ENCODE data around the gene AOC1.

Gene AOC1

DNA sequence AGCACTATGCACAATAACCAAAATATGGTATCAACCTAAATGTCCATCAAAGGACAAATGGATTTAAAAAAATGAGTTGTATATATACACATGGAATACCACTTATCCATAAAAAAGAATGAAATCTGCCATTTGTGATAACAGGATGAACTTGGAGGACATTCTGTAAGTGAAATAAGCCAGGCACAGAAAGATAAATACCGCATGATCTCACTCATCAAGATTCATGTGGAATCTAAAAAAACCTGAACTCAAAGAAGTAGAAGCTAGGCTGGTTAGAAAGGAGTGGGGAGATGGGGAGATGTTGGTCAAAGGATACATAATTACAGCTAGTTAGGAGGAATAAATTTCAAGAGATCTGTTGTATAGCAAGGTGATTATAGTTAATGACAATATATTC lies 17.3 kb upstream of the AOC1 start:
- DNase-seq, result no peak

DNA sequence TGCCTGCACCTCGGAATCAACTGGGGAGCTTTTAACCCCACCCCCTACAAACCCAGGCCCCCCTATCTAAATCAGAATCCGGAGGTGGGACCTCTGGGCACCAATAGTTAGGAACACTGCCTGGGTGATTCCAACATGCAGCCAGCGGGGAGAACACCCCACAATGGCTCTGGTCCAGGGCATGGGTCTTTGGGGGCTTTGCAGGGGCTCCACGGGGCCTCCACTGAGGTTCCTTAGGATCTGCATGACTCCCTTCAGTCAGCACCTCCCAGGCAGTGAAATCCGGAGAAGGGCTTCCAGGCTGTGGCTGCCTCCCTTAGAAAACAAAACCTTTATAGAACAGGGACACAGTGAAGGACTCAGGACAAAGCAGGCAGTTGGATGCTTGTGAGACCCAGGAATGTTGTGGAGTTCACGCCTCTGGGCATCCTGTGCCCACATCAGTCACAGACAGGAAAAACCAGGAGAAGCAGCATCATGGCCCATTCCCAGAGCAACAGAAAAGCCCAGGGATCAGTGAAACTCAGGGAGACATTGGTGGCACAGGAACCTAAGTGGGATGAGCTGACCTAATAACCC lies 16.5 kb upstream of the AOC1 start:
- no peak for DNase-seq

DNA sequence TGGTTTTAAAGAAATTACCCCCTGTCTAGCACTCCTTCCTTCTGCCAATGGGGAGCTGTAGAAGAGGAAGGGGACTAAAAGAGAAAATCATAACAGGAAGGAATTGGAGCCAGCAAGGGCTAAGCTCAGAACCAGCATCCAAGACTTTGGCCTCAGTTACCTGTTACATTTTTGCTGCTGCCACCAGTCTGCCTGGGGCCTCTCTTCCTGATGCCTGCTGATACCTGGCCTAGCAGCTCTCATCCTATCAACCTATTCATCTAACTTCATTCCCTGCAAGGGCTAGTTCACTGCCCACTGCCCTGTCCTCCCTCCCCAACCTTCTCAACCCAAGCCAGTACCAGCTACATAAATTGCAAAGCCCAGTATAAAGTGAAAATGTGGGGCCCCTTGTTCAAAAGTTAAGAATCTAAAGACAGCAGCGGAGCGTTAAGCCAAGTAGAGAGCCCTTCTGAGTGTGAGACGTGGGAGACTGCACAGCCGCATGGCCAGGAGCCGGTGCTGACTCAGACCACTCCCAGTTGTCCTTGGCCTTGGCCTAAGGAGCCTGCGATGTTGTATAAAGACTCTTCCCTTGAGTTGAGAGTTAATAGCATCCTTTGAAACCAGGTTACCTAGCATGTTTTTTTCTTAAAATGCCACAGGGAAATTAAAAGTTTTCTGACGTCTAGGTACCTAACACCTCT lies 13.2 kb upstream of the AOC1 start:
- no peak for DNase-seq

GRCh38 chr7:150842018-150842417 lies 10.3 kb upstream of the AOC1 start:
- no peak for DNase-seq

DNA sequence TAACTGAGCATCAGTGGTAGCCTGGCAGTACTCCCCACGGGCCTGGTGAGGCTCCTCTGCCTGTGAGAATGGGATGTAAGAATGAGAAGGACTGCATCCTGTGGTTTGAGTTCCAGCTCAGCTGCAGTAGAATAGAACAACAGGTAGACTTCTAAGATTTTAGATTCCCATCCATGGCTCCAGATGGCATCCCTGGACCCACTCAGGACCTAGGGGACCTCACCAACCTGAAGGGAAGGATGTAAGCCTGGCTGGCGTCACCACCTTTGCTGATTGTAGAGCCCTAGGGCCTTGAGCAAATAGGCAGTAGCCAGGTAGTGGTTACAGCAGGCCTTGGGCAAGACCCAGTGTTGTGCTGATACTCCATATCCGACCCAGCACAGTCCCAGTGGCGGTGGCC lies 9.6 kb upstream of the AOC1 start:
- no peak for DNase-seq

GRCh38 chr7:150845421-150845861 lies 6.9 kb upstream of the AOC1 start:
- DNase-seq, result no peak

GRCh38 chr7:150846291-150847115 lies 5.8 kb upstream of the AOC1 start:
- DNase-seq, result no peak

- no peak for DNase-seq
Observed at GRCh38 chr7:150847536-150847935, 4.8 kb upstream of the AOC1 start.

GRCh38 chr7:150848111-150848510 lies 4.2 kb upstream of the AOC1 start:
- DNase-seq, result no peak

- no peak for DNase-seq
Observed at GRCh38 chr7:150848561-150849115, 3.7 kb upstream of the AOC1 start.

GRCh38 chr7:150849204-150849775 lies 3.0 kb upstream of the AOC1 start:
- DNase-seq, result no peak

DNA sequence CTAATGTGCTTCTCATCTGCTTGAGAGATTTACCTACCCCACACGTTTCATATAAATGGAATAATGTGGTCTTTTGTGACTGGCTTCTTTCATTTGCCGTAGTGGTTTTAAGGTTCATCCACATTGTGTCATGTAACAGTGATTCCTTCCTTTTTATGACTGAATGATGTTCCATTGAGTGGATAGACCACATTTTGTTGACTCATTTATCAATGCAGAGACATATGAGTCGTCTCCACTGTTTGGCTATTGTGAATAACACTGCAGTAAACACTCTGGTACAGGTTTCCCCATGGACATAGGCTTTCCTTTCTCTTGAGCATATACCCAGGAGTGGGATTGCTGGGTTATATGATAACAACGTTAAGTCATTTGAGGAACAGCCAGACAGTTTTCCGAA lies 2.0 kb upstream of the AOC1 start:
- DNase-seq, result no peak

DNA sequence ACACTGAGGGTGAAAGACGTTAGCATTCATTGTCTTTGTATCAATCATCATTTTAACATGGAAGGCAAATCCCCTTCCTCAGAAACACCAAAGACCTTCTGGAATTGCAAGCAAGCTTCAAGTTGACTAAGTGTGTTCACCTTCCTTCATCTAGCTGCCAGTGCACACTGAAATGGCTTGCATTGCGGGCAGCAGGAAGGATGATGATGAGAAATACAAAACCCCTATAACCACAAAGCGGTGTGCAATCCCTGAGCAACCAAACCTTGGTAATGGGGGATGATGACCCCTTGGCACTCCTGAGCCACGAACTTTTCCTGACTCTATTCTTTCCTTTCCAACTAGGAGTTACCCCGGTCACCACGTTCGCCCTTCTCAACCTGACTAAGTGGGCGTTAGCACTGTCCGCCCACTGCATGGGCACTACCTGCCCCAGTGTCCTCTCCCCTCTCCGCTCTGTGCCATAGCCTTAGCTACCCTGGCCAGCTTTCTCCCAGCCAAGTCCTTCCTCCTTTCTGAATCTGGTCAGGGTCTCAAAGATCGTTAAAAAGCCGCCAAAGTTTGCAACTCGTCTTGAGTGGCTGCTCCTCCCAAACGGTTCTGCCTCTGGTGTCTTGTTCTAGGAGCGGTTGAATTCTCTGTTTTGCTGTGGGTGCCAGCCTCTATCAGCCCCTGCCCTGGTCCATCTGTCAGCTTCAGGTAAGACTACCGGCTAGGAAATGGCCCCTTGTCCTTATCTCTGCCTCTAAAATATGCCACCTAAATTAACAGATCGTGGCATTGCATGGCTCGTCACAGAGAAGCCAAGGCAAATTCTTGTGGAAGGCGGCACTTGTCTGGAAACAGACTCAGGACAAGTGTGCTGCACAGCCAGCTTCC lies 586 bp upstream of the AOC1 start:
- no peak for DNase-seq

GRCh38 chr7:150854066-150855000 lies 2.0 kb downstream of the AOC1 start:
- no peak for DNase-seq

DNA sequence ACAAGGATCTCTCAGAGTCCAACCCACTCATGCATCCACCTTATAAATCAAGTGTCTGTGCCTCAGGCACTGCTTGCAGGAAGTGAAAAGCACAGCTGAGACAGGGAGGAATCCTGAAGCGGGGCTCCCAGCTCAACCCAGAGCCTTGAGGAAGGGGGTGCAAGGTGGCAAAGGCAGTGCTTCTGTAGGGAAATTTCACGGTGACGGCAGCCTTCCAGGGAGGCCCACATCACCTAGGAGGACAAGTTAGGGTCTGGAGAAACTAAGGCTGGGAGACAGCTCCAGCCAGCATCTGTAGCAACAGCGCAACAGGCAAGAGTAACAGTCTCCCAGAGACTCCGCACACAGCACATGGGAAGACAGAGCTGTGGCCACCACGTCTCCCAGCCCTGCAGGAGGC lies 2.7 kb downstream of the AOC1 start:
- DNase-seq, result no peak

DNA sequence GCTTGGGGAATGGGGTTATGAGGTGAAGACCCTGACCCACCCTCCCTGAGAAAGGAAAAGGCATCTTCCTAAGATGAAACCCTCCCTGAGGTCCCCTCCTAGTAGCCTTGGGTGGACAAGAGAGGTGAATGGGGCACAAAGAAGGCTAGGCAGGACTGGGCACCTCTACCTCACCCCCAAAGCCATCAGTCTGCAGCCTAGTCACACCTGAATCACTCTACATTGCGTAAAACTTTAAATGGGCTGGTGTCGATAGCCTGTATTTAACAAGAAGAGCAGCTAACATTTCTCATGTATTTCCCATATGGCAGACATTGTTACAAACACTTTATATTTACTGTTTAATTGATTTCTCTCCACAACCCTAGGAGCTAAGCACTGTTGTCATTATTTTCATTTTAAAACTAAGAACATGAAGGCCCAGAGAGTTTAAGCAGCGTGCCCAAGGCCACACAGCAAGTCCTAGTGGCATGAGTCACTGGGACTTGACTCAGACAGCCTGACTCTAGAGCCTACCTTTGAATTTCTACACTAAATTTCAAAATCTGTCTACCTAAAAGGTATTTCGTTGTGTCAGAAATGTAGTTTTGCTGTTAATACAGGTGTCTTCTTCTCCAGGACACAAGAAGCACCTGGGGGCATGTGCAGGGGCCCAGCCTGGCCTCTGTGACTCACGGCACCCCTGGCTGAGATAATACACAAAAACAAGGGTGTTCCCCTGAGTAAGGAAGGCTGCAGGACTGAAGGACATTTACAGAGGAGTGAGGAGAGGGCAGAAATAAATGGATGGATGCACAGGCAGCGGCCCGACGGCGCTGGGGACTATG lies 3.4 kb downstream of the AOC1 start:
- no peak for DNase-seq

- no peak for DNase-seq
Observed at GRCh38 chr7:150856303-150857275, 4.3 kb downstream of the AOC1 start.

- DNase-seq, result no peak
Observed at GRCh38 chr7:150857276-150858055, 5.1 kb downstream of the AOC1 start.

Data from cerebellar nuclear complex (tissue), 1 donor.